Tibial nerve (tissue), 4 donors: ENCODE results near the gene TTC39C. TPM values are rescaled to one million over a fixed set of nuclear protein-coding genes. Genes with fewer than 3 reads are reported as not detected.

Source experiments
- DNase-seq, 2 donors: peaks; one replicate each; pipeline ENCODE4 v3.0.0-alpha.2; 2019; ENCODE audit warnings: low spot score in 2 of 2
- H3K27ac ChIP-seq, 4 donors: fragments of 200-600 bp; sonication (generic) in 3 of 4; one replicate each; pipeline ENCODE4 v1.5.1; 2017 to 2019; ENCODE audit warnings: mild to moderate bottlenecking in 1 of 4
- H3K27me3 ChIP-seq, 2 donors: fragments of 200-600 bp; sonication (generic) in 1 of 2; one replicate each; pipeline versions ENCODE4 v1.5.1 to v1.6.0; 2017 to 2019
- H3K36me3 ChIP-seq, 3 donors: fragments of 200-600 bp; sonication (generic); one replicate each; pipeline ENCODE4 v1.5.1; 2018 to 2019
- H3K4me1 ChIP-seq, 4 donors: fragments of 200-600 bp; sonication (generic) in 3 of 4; one replicate each; pipeline ENCODE4 v1.5.1; 2017 to 2019
- H3K4me3 ChIP-seq, 4 donors: fragments of 200-600 bp; sonication (generic) in 3 of 4; one replicate each; pipeline ENCODE4 v1.5.1; 2017 to 2019; ENCODE audit warnings: mild to moderate bottlenecking in 1 of 4, moderate library complexity in 1 of 4
- H3K9me3 ChIP-seq, 4 donors: fragments of 200-600 bp; sonication (generic) in 3 of 4; one replicate each; pipeline ENCODE4 v1.5.1; 2017 to 2019
- CTCF ChIP-seq, 5 experiments: fragments of 200-600 bp in 3 of 5; fragments of 450-650 bp in 2 of 5; sonication (generic) in 3 of 5; IDR thresholded peaks; one replicate each; pipeline ENCODE4 v1.5.1; 2016 to 2019; ENCODE audit warnings: antibody characterized with exemption in 5 of 5, mild to moderate bottlenecking in 3 of 5, moderate library complexity in 2 of 5
- EP300 ChIP-seq, 2 donors: sonication (generic); formaldehyde crosslinking; IDR thresholded peaks; one replicate each; pipeline ENCODE4 v1.6.1; 2017; ENCODE audit warnings: antibody characterized with exemption in 2 of 2, mild to moderate bottlenecking in 1 of 2
- POLR2A ChIP-seq, 2 donors: fragments of 450-650 bp; IDR thresholded peaks; one replicate each; pipeline ENCODE4 v1.6.1; 2017; ENCODE audit warnings: antibody characterized with exemption in 2 of 2, mild to moderate bottlenecking in 2 of 2, moderate library complexity in 2 of 2
- WGBS, 2 donors: methylation state at CpG; one replicate each; pipeline ENCODE4 v1.1.5; 2018; 5-methylcytosine and 5-hydroxymethylcytosine counted together
- total RNA-seq, 4 donors: library from RNA; depleted of rRNA; stranded (reverse); fragments of >200 nt; gene quantifications; one replicate each; pipeline ENCODE4 v1.1.0, GENCODE V29; 2016

The TTC39C gene
- total RNA-seq, 4 donors from 2014 or later: 22.6 to 35.1 (median 29.3) TPM

GRCh38 chr18:24016643-24017042 lies 2.1 kb downstream of the TTC39C start:
- WGBS, 2 donors: 81% methylated on average over 2 of the region's 2 CpGs
- DNase-seq: no peak
- Histone ChIP-seq H3K27me3 (no peaks in the 10 kb centered on the region), H3K9me3 (no peaks in the 10 kb centered on the region), H3K36me3 (no peaks in the 10 kb centered on the region), H3K4me1 (peaks cover 0 to 33% (median 5%) of the 10 kb centered on the region in 4 donors), H3K27ac (no peak overlapping the region), H3K4me3 (no peak overlapping the region)
- TF ChIP-seq CTCF (IDR thresholded peaks at IDR 0.05) (peak in 4 of 5 experiments; percentile 10 to 23 (median 20)), POLR2A (IDR thresholded peaks at IDR 0.05) (no peak), EP300 (IDR thresholded peaks at IDR 0.05) (no peak)

GRCh38 chr18:24018299-24018886 lies 3.8 kb downstream of the TTC39C start:
- Histone ChIP-seq H3K4me3 (no peak overlapping the region), H3K9me3 (no peaks in the 10 kb centered on the region), H3K27me3 (no peaks in the 10 kb centered on the region), H3K27ac (no peak overlapping the region), H3K4me1 (peaks cover 0 to 37% (median 5%) of the 10 kb centered on the region in 4 donors), H3K36me3 (peaks cover 0 to 8% (median 0%) of the 10 kb centered on the region in 3 donors)
- DNase-seq: no peak
- TF ChIP-seq CTCF (IDR thresholded peaks at IDR 0.05) (no peak), POLR2A (IDR thresholded peaks at IDR 0.05) (no peak), EP300 (IDR thresholded peaks at IDR 0.05) (no peak)
- 85 to 91% methylated on average over 11 of the region's 11 CpGs for WGBS, 2 donors

- 70 to 80% methylated on average over 5 of the region's 5 CpGs for WGBS, 2 donors
- Histone ChIP-seq H3K36me3 (peaks cover 0 to 8% (median 0%) of the 10 kb centered on the region in 3 donors), H3K27me3 (no peaks in the 10 kb centered on the region), H3K4me1 (peaks cover 0 to 31% (median 5%) of the 10 kb centered on the region in 4 donors), H3K9me3 (no peaks in the 10 kb centered on the region), H3K27ac (no peak overlapping the region), H3K4me3 (no peak overlapping the region)
- no peak for DNase-seq
- no peak for TF ChIP-seq CTCF (IDR thresholded peaks at IDR 0.05)
- no peak for TF ChIP-seq POLR2A (IDR thresholded peaks at IDR 0.05)
- TF ChIP-seq EP300 (IDR thresholded peaks at IDR 0.05): no peak
Observed at GRCh38 chr18:24019641-24020331, 5.2 kb downstream of the TTC39C start.

GRCh38 chr18:24021505-24021904 lies 7.0 kb downstream of the TTC39C start:
- no peak overlapping the region for H3K4me3 ChIP-seq
- H3K36me3 ChIP-seq: peaks cover 0 to 8% (median 0%) of the 10 kb centered on the region in 3 donors
- TF ChIP-seq CTCF (IDR thresholded peaks at IDR 0.05): no peak
- no peak for TF ChIP-seq EP300 (IDR thresholded peaks at IDR 0.05)
- no peak for TF ChIP-seq POLR2A (IDR thresholded peaks at IDR 0.05)
- H3K27ac ChIP-seq: no peak overlapping the region
- DNase-seq: no peak
- 66 to 79% methylated on average over 3 of the region's 3 CpGs for WGBS, 2 donors
- H3K27me3 ChIP-seq: no peaks in the 10 kb centered on the region
- H3K4me1 ChIP-seq: peaks cover 0 to 20% (median 4%) of the 10 kb centered on the region in 4 donors
- no peaks in the 10 kb centered on the region for H3K9me3 ChIP-seq

GRCh38 chr18:24022161-24022560 lies 7.6 kb downstream of the TTC39C start:
- no peak for DNase-seq
- WGBS, 2 donors: 46 to 60% methylated on average over 4 of the region's 4 CpGs
- H3K4me1 ChIP-seq: peaks cover 0 to 14% (median 5%) of the 10 kb centered on the region in 4 donors
- no peaks in the 10 kb centered on the region for H3K9me3 ChIP-seq
- peaks cover 0 to 8% (median 0%) of the 10 kb centered on the region in 3 donors for H3K36me3 ChIP-seq
- H3K27me3 ChIP-seq: no peaks in the 10 kb centered on the region
- no peak for TF ChIP-seq POLR2A (IDR thresholded peaks at IDR 0.05)
- no peak for TF ChIP-seq EP300 (IDR thresholded peaks at IDR 0.05)
- TF ChIP-seq CTCF (IDR thresholded peaks at IDR 0.05): no peak
- no peak overlapping the region for H3K4me3 ChIP-seq
- H3K27ac ChIP-seq: peak overlapping the region in 1 of 4 donors; percentile 10
